ENCODE measurements around the gene MED12L. TPM values are rescaled to one million over a fixed set of nuclear protein-coding genes. Genes with fewer than 3 reads are reported as not detected.

Gene MED12L
- total and polyA plus RNA-seq, 2 donors (not counting 1 experiment from before 2014, with no cell fraction given), result 0.94 to 4.3 TPM

DNA sequence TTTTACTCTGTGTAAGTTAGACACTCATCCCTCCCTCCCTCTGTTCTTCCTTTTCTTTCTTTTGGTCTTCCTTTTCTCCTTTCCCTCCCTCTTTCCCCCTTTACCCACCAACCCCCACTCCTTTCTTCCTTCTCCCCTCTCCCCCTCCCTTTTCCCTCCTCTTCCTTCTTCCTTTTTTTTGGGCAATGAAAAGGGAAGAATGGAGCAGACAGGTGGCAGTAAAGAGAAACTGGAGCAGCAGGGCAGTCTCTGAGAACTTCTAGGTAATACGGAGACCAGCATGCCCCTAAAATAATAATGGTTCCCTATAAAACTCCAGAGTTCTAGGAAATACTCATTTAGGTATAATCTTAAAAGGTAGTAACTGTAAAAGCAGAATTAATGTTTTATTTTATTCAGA is 129.0 kb downstream of the MED12L start:
- H3K36me3 ChIP-seq (ENCODE audit: control insufficient read depth, insufficient read depth, low read length), result no peaks in the 10 kb centered on the region
- H2AFZ ChIP-seq (ENCODE audit: low read length), result no peak overlapping the region
- no peaks in the 10 kb centered on the region for H3K9me3 ChIP-seq (ENCODE audit: control insufficient read depth, insufficient read depth, low read depth, low read length)
- no peaks in the 10 kb centered on the region for H3K27me3 ChIP-seq (ENCODE audit: control insufficient read depth, insufficient read depth, low read length)
- H3K4me3 ChIP-seq (replicated peaks in 1 of 4; ENCODE audit: control extremely low read depth in 1 of 4, insufficient read depth in 1 of 4, low read depth in 3 of 4, low read length in 4 of 4), result no peak overlapping the region
- no peak overlapping the region for H3K9ac ChIP-seq (ENCODE audit: insufficient read depth, low read length)
- no peak overlapping the region for H3K4me2 ChIP-seq (ENCODE audit: extremely low read depth, insufficient read depth, low read length)
- DNase-seq (ENCODE audit: low read depth in 2 of 2), result no peak
- peaks cover 11% of the 10 kb centered on the region for H3K4me1 ChIP-seq (ENCODE audit: control insufficient read depth, extremely low read depth, insufficient read depth, low read length)
- no peaks in the 10 kb centered on the region for H4K20me1 ChIP-seq (ENCODE audit: control insufficient read depth, extremely low read depth, insufficient read depth, low read length)
- no peak overlapping the region for H3K27ac ChIP-seq (ENCODE audit: insufficient read depth, low read length)
- H3K79me2 ChIP-seq (ENCODE audit: control insufficient read depth, insufficient read depth, low read length), result no peaks in the 10 kb centered on the region
- TF ChIP-seq, protein P1, sequence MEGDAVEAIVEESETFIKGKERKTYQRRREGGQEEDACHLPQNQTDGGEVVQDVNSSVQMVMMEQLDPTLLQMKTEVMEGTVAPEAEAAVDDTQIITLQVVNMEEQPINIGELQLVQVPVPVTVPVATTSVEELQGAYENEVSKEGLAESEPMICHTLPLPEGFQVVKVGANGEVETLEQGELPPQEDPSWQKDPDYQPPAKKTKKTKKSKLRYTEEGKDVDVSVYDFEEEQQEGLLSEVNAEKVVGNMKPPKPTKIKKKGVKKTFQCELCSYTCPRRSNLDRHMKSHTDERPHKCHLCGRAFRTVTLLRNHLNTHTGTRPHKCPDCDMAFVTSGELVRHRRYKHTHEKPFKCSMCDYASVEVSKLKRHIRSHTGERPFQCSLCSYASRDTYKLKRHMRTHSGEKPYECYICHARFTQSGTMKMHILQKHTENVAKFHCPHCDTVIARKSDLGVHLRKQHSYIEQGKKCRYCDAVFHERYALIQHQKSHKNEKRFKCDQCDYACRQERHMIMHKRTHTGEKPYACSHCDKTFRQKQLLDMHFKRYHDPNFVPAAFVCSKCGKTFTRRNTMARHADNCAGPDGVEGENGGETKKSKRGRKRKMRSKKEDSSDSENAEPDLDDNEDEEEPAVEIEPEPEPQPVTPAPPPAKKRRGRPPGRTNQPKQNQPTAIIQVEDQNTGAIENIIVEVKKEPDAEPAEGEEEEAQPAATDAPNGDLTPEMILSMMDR (conservative IDR thresholded peaks at IDR 0.05 in 1 of 2, IDR thresholded peaks at IDR 0.05 in 1 of 2; ENCODE audit: low read depth in 1 of 2, low read length in 2 of 2), result peak in 1 of 2 donors; percentile 10
- no peak for TF ChIP-seq EZH2 (IDR thresholded peaks at IDR 0.05; ENCODE audit: low read length, missing control alignments)

DNA sequence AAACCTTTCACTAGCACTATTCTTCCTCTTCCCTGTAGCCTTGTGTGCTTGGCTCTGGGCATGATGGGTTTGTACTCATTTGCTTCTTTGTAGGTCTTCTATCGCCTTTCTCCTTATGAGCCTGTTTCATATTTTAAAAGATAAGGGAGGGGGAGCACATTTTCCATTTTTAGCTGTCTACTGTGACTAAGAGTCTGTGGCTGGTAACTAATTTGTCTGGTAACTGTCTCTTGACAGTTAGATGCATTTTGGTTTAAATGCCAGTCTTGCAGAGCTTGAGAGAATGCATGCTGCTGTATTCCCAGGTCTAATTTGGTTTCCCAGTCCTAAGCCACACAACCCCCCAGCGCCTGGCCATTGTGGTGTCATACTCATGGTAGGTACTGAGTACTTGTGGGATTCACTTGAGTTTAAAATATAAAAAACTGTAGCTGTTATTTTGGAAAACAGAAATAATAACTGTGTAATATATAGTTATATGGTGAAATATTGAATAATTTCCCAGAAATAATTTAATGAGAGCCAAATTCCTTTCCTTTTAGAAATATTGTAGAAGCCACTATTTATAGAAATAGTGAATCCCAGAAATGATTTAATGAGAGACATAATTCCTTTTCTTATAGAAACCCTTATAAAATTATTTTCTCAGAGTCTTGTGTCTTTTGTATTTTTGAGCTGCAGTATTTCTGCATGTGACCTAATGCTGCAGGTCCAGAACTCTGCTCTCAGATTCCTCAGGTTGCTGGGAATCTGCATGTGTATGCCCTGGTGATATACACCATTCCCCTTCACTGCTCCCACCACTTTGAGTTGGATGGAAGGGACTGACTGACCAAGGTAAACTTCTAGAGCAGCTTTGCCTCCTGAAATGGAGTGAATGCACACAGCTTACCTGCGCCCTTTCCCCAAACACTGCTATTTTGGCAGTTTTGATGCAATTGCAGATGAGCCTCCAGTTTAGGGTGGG is 131.5 kb downstream of the MED12L start:
- H3K27me3 ChIP-seq (ENCODE audit: control insufficient read depth, insufficient read depth, low read length), result no peaks in the 10 kb centered on the region
- H3K9me3 ChIP-seq (ENCODE audit: control insufficient read depth, insufficient read depth, low read depth, low read length), result no peaks in the 10 kb centered on the region
- no peak overlapping the region for H3K4me3 ChIP-seq (replicated peaks in 1 of 4; ENCODE audit: control extremely low read depth in 1 of 4, insufficient read depth in 1 of 4, low read depth in 3 of 4, low read length in 4 of 4)
- no peak overlapping the region for H2AFZ ChIP-seq (ENCODE audit: low read length)
- H3K27ac ChIP-seq (ENCODE audit: insufficient read depth, low read length), result no peak overlapping the region
- DNase-seq (ENCODE audit: low read depth in 2 of 2), result peak in 1 of 2 donors; percentile 86
- H3K9ac ChIP-seq (ENCODE audit: insufficient read depth, low read length), result no peak overlapping the region
- H3K4me2 ChIP-seq (ENCODE audit: extremely low read depth, insufficient read depth, low read length), result no peak overlapping the region
- H3K36me3 ChIP-seq (ENCODE audit: control insufficient read depth, insufficient read depth, low read length), result no peaks in the 10 kb centered on the region
- no peaks in the 10 kb centered on the region for H4K20me1 ChIP-seq (ENCODE audit: control insufficient read depth, extremely low read depth, insufficient read depth, low read length)
- TF ChIP-seq, protein P1 (conservative IDR thresholded peaks at IDR 0.05 in 1 of 2, IDR thresholded peaks at IDR 0.05 in 1 of 2; ENCODE audit: low read depth in 1 of 2, low read length in 2 of 2), result no peak
- TF ChIP-seq EZH2 (IDR thresholded peaks at IDR 0.05; ENCODE audit: low read length, missing control alignments), result no peak
- peaks cover 8% of the 10 kb centered on the region for H3K4me1 ChIP-seq (ENCODE audit: control insufficient read depth, extremely low read depth, insufficient read depth, low read length)
- no peaks in the 10 kb centered on the region for H3K79me2 ChIP-seq (ENCODE audit: control insufficient read depth, insufficient read depth, low read length)

DNA sequence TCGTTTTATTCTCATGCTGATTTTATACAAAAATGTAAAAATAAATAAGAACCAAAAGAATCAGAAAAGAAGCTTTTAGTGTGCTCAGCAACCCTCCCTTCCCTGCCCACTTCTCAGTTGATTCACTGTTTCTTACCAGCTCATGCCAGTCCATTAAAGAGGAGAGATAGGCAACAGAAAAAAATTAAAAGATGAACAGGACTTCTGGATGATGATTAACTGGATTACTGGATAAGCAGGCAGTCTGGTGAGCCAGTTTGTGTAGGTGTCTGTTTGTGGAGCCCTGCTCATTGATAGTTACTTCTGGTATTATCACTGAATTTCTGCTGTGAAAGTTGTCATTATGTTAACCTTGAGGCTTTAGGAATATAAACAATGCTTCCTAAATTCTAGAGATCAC is 132.7 kb downstream of the MED12L start:
- TF ChIP-seq, protein P1 (conservative IDR thresholded peaks at IDR 0.05 in 1 of 2, IDR thresholded peaks at IDR 0.05 in 1 of 2; ENCODE audit: low read depth in 1 of 2, low read length in 2 of 2), result no peak
- TF ChIP-seq EZH2 (IDR thresholded peaks at IDR 0.05; ENCODE audit: low read length, missing control alignments), result no peak
- Histone ChIP-seq H4K20me1 (ENCODE audit: control insufficient read depth, extremely low read depth, insufficient read depth, low read length) (no peaks in the 10 kb centered on the region), H3K4me1 (ENCODE audit: control insufficient read depth, extremely low read depth, insufficient read depth, low read length) (peaks cover 8% of the 10 kb centered on the region), H2AFZ (ENCODE audit: low read length) (no peak overlapping the region), H3K9me3 (ENCODE audit: control insufficient read depth, insufficient read depth, low read depth, low read length) (no peaks in the 10 kb centered on the region), H3K4me3 (replicated peaks in 1 of 4; ENCODE audit: control extremely low read depth in 1 of 4, insufficient read depth in 1 of 4, low read depth in 3 of 4, low read length in 4 of 4) (no peak overlapping the region), H3K27ac (ENCODE audit: insufficient read depth, low read length) (no peak overlapping the region), H3K79me2 (ENCODE audit: control insufficient read depth, insufficient read depth, low read length) (no peaks in the 10 kb centered on the region), H3K9ac (ENCODE audit: insufficient read depth, low read length) (no peak overlapping the region), H3K4me2 (ENCODE audit: extremely low read depth, insufficient read depth, low read length) (no peak overlapping the region), H3K27me3 (ENCODE audit: control insufficient read depth, insufficient read depth, low read length) (no peaks in the 10 kb centered on the region), H3K36me3 (ENCODE audit: control insufficient read depth, insufficient read depth, low read length) (no peaks in the 10 kb centered on the region)
- no peak for DNase-seq (ENCODE audit: low read depth in 2 of 2)

Measured in fibroblast of lung (primary cell).